ENCODE measurements around the gene MVB12B.

MVB12B gene

GRCh38 chr9:126403397-126403796 is 76.8 kb downstream of the MVB12B start:
- no peak for TF ChIP-seq EZH2phosphoT487 (conservative IDR thresholded peaks at IDR 0.05; ENCODE audit: low read length)
- no peak for TF ChIP-seq CTCF (IDR thresholded peaks at IDR 0.05; ENCODE audit: insufficient read depth, low read length, poor library complexity, severe bottlenecking)
- H3K36me3 ChIP-seq (ENCODE audit: low read length), result no peaks in the 10 kb centered on the region
- no peaks in the 10 kb centered on the region for H3K9me3 ChIP-seq (ENCODE audit: insufficient read depth, low read length)
- H3K9ac ChIP-seq (ENCODE audit: low read length), result no peak overlapping the region
- H2AFZ ChIP-seq (ENCODE audit: low read depth, low read length, severe bottlenecking), result no peak overlapping the region
- no peaks in the 10 kb centered on the region for H3F3A ChIP-seq (ENCODE audit: insufficient read depth)
- H3K4me2 ChIP-seq (ENCODE audit: low read depth, low read length, poor library complexity, severe bottlenecking), result no peak overlapping the region
- H3K79me2 ChIP-seq (ENCODE audit: insufficient read depth, low read length), result no peaks in the 10 kb centered on the region
- H3K27ac ChIP-seq (ENCODE audit: low read depth, low read length), result no peak overlapping the region
- H4K20me1 ChIP-seq (ENCODE audit: low read depth, low read length), result no peaks in the 10 kb centered on the region
- no peaks in the 10 kb centered on the region for H3K9me2 ChIP-seq (replicated peaks; ENCODE audit: insufficient read depth, low read length)
- H3K27me3 ChIP-seq (ENCODE audit: low read length), result no peaks in the 10 kb centered on the region
- no peak overlapping the region for H3K4me3 ChIP-seq (ENCODE audit: insufficient read depth, low read length, poor library complexity, severe bottlenecking)

DNA sequence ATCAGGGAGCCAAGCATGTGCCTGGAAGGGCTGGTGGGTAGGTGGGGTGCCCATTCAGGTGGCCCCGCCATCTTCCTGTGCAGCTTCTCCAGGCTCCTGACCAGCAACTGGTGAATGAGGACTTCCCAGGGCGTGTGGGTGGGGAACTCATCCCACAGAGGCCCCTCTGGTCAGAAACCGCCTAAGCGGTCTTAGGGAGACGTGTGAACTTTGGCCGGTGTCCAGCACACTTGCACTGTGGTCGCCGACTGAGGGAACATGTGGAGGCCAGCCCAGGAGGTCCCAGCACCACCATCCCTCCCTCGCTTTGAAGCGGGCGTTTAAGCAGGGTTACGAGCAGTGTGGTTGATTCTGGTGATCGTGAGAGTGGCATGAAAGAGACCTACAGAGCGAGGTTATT is 77.8 kb downstream of the MVB12B start:
- Histone ChIP-seq H4K20me1 (ENCODE audit: low read depth, low read length) (no peaks in the 10 kb centered on the region), H3K27me3 (ENCODE audit: low read length) (no peaks in the 10 kb centered on the region), H3K4me3 (ENCODE audit: insufficient read depth, low read length, poor library complexity, severe bottlenecking) (no peak overlapping the region), H3K9me3 (ENCODE audit: insufficient read depth, low read length) (no peaks in the 10 kb centered on the region), H3F3A (ENCODE audit: insufficient read depth) (no peaks in the 10 kb centered on the region), H2AFZ (ENCODE audit: low read depth, low read length, severe bottlenecking) (no peak overlapping the region), H3K9ac (ENCODE audit: low read length) (no peak overlapping the region), H3K79me2 (ENCODE audit: insufficient read depth, low read length) (no peaks in the 10 kb centered on the region), H3K36me3 (ENCODE audit: low read length) (no peaks in the 10 kb centered on the region), H3K27ac (ENCODE audit: low read depth, low read length) (no peak overlapping the region), H3K9me2 (replicated peaks; ENCODE audit: insufficient read depth, low read length) (no peaks in the 10 kb centered on the region), H3K4me2 (ENCODE audit: low read depth, low read length, poor library complexity, severe bottlenecking) (no peak overlapping the region)
- TF ChIP-seq EZH2phosphoT487 (conservative IDR thresholded peaks at IDR 0.05; ENCODE audit: low read length) (no peak), CTCF (IDR thresholded peaks at IDR 0.05; ENCODE audit: insufficient read depth, low read length, poor library complexity, severe bottlenecking) (no peak)

DNA sequence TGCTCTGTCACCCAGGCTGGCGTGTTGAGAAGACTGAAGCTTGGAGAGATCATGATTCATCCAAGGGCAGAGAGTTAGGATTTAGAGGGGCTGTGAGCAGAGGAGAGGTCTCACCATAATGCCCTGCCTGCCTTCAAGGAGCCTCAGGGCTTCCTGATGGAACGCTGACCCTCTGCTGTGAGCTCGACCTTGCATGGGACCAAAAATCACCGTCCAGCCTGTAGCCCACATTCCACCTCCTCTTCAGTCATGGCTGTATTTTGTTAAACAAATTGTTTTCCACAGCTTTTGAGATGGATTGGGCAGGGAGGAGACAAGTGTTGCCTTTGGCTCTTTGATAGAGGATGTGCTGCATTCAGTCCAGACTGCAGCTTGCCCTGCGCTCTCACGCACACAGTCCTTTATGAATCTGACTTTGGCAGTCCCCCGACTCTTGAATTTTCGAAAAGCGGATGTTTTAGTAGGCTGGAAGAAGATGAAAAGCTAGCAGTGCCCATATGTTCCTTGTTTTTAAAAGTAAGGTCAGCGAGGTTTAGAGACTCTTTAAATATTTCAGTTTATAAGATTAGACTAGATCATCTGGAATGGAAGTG is 79.5 kb downstream of the MVB12B start:
- H3K27ac ChIP-seq (ENCODE audit: low read depth, low read length), result no peak overlapping the region
- no peak overlapping the region for H3K4me2 ChIP-seq (ENCODE audit: low read depth, low read length, poor library complexity, severe bottlenecking)
- no peaks in the 10 kb centered on the region for H3F3A ChIP-seq (ENCODE audit: insufficient read depth)
- H3K79me2 ChIP-seq (ENCODE audit: insufficient read depth, low read length), result no peaks in the 10 kb centered on the region
- no peaks in the 10 kb centered on the region for H4K20me1 ChIP-seq (ENCODE audit: low read depth, low read length)
- no peak overlapping the region for H2AFZ ChIP-seq (ENCODE audit: low read depth, low read length, severe bottlenecking)
- H3K9ac ChIP-seq (ENCODE audit: low read length), result no peak overlapping the region
- H3K9me2 ChIP-seq (replicated peaks; ENCODE audit: insufficient read depth, low read length), result no peaks in the 10 kb centered on the region
- H3K27me3 ChIP-seq (ENCODE audit: low read length), result no peaks in the 10 kb centered on the region
- no peaks in the 10 kb centered on the region for H3K36me3 ChIP-seq (ENCODE audit: low read length)
- H3K4me3 ChIP-seq (ENCODE audit: insufficient read depth, low read length, poor library complexity, severe bottlenecking), result no peak overlapping the region
- H3K9me3 ChIP-seq (ENCODE audit: insufficient read depth, low read length), result no peaks in the 10 kb centered on the region
- TF ChIP-seq CTCF (IDR thresholded peaks at IDR 0.05; ENCODE audit: insufficient read depth, low read length, poor library complexity, severe bottlenecking) (no peak), EZH2phosphoT487 (conservative IDR thresholded peaks at IDR 0.05; ENCODE audit: low read length) (no peak)

Data from SU-DHL-6 (cell line).